Measurements from ENCODE around the gene C1orf159.

C1orf159 gene

DNA sequence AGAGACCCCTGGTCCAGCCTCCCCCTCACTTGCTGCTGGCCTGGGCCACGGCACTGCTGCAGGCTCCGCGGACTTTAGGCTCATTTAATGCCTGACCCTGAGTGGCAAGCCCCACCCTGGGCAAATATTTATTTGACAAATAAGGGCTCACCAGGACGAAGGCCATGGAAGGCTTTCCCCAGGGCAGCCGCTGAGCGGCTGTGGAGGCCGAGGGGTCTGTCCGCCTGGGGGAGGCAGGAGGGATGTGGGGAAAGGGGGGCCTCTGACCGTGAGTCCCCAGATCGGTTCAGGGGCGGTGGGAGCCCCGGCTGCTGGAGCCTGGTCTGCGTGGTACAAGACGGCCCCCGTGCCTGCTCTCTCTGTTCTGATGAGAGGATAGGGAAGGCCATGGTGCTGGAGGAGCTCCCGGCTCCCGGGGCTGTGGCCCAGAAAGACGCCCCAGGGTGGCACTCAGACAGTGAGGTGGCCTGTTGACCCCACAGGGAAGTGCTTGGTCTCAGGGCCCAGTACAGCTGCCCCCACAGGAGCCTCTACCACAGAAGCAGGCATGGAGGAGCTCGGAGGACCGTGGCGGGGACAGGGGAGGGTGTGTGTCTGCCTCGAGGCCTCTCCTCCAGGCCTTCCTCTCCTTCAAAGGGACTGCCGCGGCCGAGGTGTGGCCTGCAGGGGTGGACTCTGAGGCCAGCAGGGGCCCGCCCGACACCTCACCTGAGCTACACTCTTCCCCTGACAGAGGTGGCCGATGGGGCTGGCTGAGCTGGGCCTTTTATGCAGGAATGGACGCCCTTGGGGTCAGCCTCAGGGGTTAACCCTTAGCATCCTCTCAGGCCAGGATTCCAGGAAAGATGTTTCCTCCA lies 9.1 kb upstream of the C1orf159 start:
- H3K23ac ChIP-seq (ENCODE audit: low read length in 2 of 2) = no peak overlapping the region

DNA sequence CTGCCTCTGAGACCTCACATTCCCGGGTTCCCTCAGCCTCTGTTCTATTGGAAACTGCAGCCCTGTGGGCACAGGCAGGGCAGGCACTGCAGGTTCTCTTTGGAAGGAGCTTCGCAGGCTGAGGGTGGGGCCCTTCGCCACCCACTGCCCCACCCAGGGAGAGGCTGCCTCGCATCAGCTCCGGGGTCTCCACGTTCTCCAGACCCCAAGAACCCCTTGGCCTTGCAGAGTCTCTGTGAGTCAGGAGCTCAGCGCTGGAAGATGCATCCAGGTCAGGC lies 8.6 kb upstream of the C1orf159 start:
- no peak overlapping the region for H2BK12ac ChIP-seq (ENCODE audit: low read length in 2 of 2)
- no peak for DNase-seq
- no peak overlapping the region for H4K8ac ChIP-seq (ENCODE audit: low read length)
- no peak overlapping the region for H3K4me3 ChIP-seq (ENCODE audit: insufficient read depth in 1 of 2, low read depth in 1 of 2, low read length in 2 of 2)
- no peak overlapping the region for H2AK5ac ChIP-seq (ENCODE audit: low read length, severe bottlenecking)
- no peak overlapping the region for H2BK5ac ChIP-seq (ENCODE audit: low read depth, low read length, poor library complexity, severe bottlenecking)
- no peak overlapping the region for H2AFZ ChIP-seq (ENCODE audit: low read depth, low read length)
- H3K14ac ChIP-seq (ENCODE audit: low read length in 2 of 2) = no peak overlapping the region
- over 99% methylated on average over 7 of the region's 7 CpGs for WGBS
- H2BK15ac ChIP-seq (ENCODE audit: low read depth, poor library complexity, severe bottlenecking) = no peak overlapping the region
- no peak overlapping the region for H3K27ac ChIP-seq (ENCODE audit: low read length, poor library complexity, severe bottlenecking)
- H3K23ac ChIP-seq (ENCODE audit: low read length in 2 of 2) = no peak overlapping the region
- H3K4me2 ChIP-seq (ENCODE audit: low read length, poor library complexity, severe bottlenecking) = no peak overlapping the region
- no peak overlapping the region for H3K4ac ChIP-seq (ENCODE audit: low read depth in 1 of 2, low read length in 2 of 2)
- peaks cover 0 to 36% of the 10 kb centered on the region in 2 experiments for H3K27me3 ChIP-seq (ENCODE audit: control insufficient read depth in 1 of 2, insufficient read depth in 1 of 2, low read length in 2 of 2)
- H3K9ac ChIP-seq (ENCODE audit: low read length) = no peak overlapping the region
- no peak overlapping the region for H3K18ac ChIP-seq (ENCODE audit: low read depth in 1 of 2, low read length in 2 of 2)
- peaks cover 0 to 6% of the 10 kb centered on the region in 2 experiments for H3K36me3 ChIP-seq (ENCODE audit: control insufficient read depth in 1 of 2, insufficient read depth in 2 of 2, low read depth in 1 of 2, low read length in 2 of 2)
- no peak overlapping the region for H4K91ac ChIP-seq (ENCODE audit: low read length)
- H3K79me1 ChIP-seq (replicated peaks; ENCODE audit: low read length, poor library complexity, severe bottlenecking) = no peaks in the 10 kb centered on the region
- H3K9me3 ChIP-seq (ENCODE audit: control insufficient read depth, low read length) = no peaks in the 10 kb centered on the region
- peaks cover 41% of the 10 kb centered on the region for H3K4me1 ChIP-seq (ENCODE audit: control insufficient read depth, insufficient read depth, low read depth, low read length)
- no peak overlapping the region for H2BK120ac ChIP-seq (ENCODE audit: low read depth, low read length)

More for the DNA sequence above, 9.1 kb upstream of the C1orf159 start:
- H3K9ac ChIP-seq (ENCODE audit: low read length) = no peak overlapping the region
- DNase-seq = no peak
- 91% methylated on average over 29 of the region's 29 CpGs for WGBS
- peak overlapping the region; percentile 15 for H2AK5ac ChIP-seq (ENCODE audit: low read length, severe bottlenecking)
- no peak overlapping the region for H3K4me2 ChIP-seq (ENCODE audit: low read length, poor library complexity, severe bottlenecking)
- H3K36me3 ChIP-seq (ENCODE audit: control insufficient read depth in 1 of 2, insufficient read depth in 2 of 2, low read depth in 1 of 2, low read length in 2 of 2) = peaks cover 0 to 7% of the 10 kb centered on the region in 2 experiments
- H4K91ac ChIP-seq (ENCODE audit: low read length) = no peak overlapping the region
- no peak overlapping the region for H3K27ac ChIP-seq (ENCODE audit: low read length, poor library complexity, severe bottlenecking)
- H3K18ac ChIP-seq (ENCODE audit: low read depth in 1 of 2, low read length in 2 of 2) = no peak overlapping the region
- no peak overlapping the region for H2BK15ac ChIP-seq (ENCODE audit: low read depth, poor library complexity, severe bottlenecking)
- H2AFZ ChIP-seq (ENCODE audit: low read depth, low read length) = no peak overlapping the region
- H3K4ac ChIP-seq (ENCODE audit: low read depth in 1 of 2, low read length in 2 of 2) = no peak overlapping the region
- H3K27me3 ChIP-seq (ENCODE audit: control insufficient read depth in 1 of 2, insufficient read depth in 1 of 2, low read length in 2 of 2) = peaks cover 0 to 37% of the 10 kb centered on the region in 2 experiments
- H2BK12ac ChIP-seq (ENCODE audit: low read length in 2 of 2) = no peak overlapping the region
- H2BK5ac ChIP-seq (ENCODE audit: low read depth, low read length, poor library complexity, severe bottlenecking) = no peak overlapping the region
- H3K14ac ChIP-seq (ENCODE audit: low read length in 2 of 2) = no peak overlapping the region
- H4K8ac ChIP-seq (ENCODE audit: low read length) = no peak overlapping the region
- H2BK120ac ChIP-seq (ENCODE audit: low read depth, low read length) = no peak overlapping the region
- H3K9me3 ChIP-seq (ENCODE audit: control insufficient read depth, low read length) = no peaks in the 10 kb centered on the region
- H3K4me1 ChIP-seq (ENCODE audit: control insufficient read depth, insufficient read depth, low read depth, low read length) = peaks cover 44% of the 10 kb centered on the region
- no peak overlapping the region for H3K4me3 ChIP-seq (ENCODE audit: insufficient read depth in 1 of 2, low read depth in 1 of 2, low read length in 2 of 2)
- no peaks in the 10 kb centered on the region for H3K79me1 ChIP-seq (replicated peaks; ENCODE audit: low read length, poor library complexity, severe bottlenecking)

DNA sequence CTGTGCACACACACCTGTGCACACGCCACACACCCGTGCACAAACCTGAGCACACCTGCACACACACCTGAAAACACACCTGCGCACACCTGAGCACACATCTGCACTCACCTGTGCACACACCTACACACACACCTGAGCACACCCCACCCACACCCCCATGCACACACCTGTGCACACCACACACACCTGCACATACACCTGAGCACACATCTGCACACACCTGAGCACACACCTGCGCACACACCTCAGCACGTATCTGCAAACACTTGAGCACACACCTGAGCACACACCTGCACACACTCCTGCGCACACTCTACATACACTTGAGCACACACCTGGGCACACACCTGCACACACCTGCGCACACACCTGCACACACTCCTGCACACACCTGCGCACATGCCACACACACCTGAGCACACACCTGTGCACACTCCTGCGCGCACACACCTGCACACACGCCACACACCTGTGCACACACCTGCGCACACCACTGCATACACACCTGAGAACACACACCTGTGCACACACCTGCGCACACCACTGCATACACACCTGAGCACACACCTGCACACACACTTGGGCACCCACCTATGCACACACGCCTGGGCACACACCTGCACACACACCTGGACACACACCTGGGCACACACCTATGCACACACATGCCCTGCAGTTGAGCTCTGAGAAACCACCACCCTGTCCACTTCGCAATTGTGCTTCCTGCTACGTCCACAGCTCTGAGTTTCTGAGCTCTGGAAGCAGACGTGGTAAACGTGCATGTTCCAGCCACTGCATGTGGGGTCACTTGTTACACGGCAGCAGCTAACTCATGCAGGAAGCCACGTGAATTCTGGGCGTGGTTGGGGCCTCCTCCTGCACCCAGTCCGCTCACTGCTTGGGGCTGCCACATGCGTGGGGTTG lies 8.0 kb upstream of the C1orf159 start:
- H4K91ac ChIP-seq (ENCODE audit: low read length) = no peak overlapping the region
- no peaks in the 10 kb centered on the region for H3K9me3 ChIP-seq (ENCODE audit: control insufficient read depth, low read length)
- peak; percentile 59 for DNase-seq
- 94% methylated on average over 23 of the region's 23 CpGs for WGBS
- no peak overlapping the region for H3K4me2 ChIP-seq (ENCODE audit: low read length, poor library complexity, severe bottlenecking)
- H3K27ac ChIP-seq (ENCODE audit: low read length, poor library complexity, severe bottlenecking) = no peak overlapping the region
- H3K4me1 ChIP-seq (ENCODE audit: control insufficient read depth, insufficient read depth, low read depth, low read length) = peaks cover 35% of the 10 kb centered on the region
- H2AK5ac ChIP-seq (ENCODE audit: low read length, severe bottlenecking) = no peak overlapping the region
- H4K8ac ChIP-seq (ENCODE audit: low read length) = peak overlapping the region; percentile 29
- no peak overlapping the region for H2BK120ac ChIP-seq (ENCODE audit: low read depth, low read length)
- H3K79me1 ChIP-seq (replicated peaks; ENCODE audit: low read length, poor library complexity, severe bottlenecking) = no peaks in the 10 kb centered on the region
- no peak overlapping the region for H3K23ac ChIP-seq (ENCODE audit: low read length in 2 of 2)
- no peak overlapping the region for H3K18ac ChIP-seq (ENCODE audit: low read depth in 1 of 2, low read length in 2 of 2)
- H2BK5ac ChIP-seq (ENCODE audit: low read depth, low read length, poor library complexity, severe bottlenecking) = no peak overlapping the region
- H3K36me3 ChIP-seq (ENCODE audit: control insufficient read depth in 1 of 2, insufficient read depth in 2 of 2, low read depth in 1 of 2, low read length in 2 of 2) = peaks cover 0 to 4% of the 10 kb centered on the region in 2 experiments
- no peak overlapping the region for H3K4ac ChIP-seq (ENCODE audit: low read depth in 1 of 2, low read length in 2 of 2)
- no peak overlapping the region for H2BK12ac ChIP-seq (ENCODE audit: low read length in 2 of 2)
- no peak overlapping the region for H3K14ac ChIP-seq (ENCODE audit: low read length in 2 of 2)
- H2BK15ac ChIP-seq (ENCODE audit: low read depth, poor library complexity, severe bottlenecking) = no peak overlapping the region
- H3K9ac ChIP-seq (ENCODE audit: low read length) = no peak overlapping the region
- H2AFZ ChIP-seq (ENCODE audit: low read depth, low read length) = no peak overlapping the region
- H3K4me3 ChIP-seq (ENCODE audit: insufficient read depth in 1 of 2, low read depth in 1 of 2, low read length in 2 of 2) = peak overlapping the region in 1 of 2 experiments; percentile 9
- peaks cover 0 to 36% of the 10 kb centered on the region in 2 experiments for H3K27me3 ChIP-seq (ENCODE audit: control insufficient read depth in 1 of 2, insufficient read depth in 1 of 2, low read length in 2 of 2)

DNA sequence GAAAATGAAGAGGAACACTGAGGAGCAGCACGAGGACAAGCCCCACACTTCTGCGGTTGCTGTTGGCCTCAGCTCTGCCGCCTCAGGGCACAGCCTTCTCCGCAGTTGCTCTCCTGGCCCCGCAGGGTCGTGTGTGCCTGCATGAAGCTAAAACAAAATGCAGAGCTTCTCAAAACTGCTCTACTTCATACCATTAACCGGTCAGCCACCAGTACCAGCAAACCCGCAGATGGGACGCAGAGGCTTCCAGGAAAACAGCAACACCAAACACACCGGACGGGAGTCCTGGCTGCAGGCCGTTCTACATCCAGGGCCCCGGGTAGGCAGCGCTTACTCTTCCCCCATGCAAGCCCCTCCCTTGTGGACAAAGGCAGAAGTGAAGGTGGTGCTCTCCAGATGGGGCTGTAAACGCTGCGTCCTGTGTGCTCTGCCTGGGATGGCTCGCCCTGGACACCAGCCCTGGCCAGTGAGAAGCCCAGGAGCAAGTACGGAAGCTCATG lies 7.1 kb upstream of the C1orf159 start:
- peaks cover 28% of the 10 kb centered on the region for H3K4me1 ChIP-seq (ENCODE audit: control insufficient read depth, insufficient read depth, low read depth, low read length)
- H3K9me3 ChIP-seq (ENCODE audit: control insufficient read depth, low read length) = no peaks in the 10 kb centered on the region
- no peak overlapping the region for H3K27ac ChIP-seq (ENCODE audit: low read length, poor library complexity, severe bottlenecking)
- H3K4me3 ChIP-seq (ENCODE audit: insufficient read depth in 1 of 2, low read depth in 1 of 2, low read length in 2 of 2) = peak overlapping the region in 1 of 2 experiments; percentile 9
- DNase-seq = peak; percentile 15
- WGBS = 78% methylated on average over 18 of the region's 18 CpGs
- no peak overlapping the region for H3K23ac ChIP-seq (ENCODE audit: low read length in 2 of 2)
- no peak overlapping the region for H4K8ac ChIP-seq (ENCODE audit: low read length)
- H2BK120ac ChIP-seq (ENCODE audit: low read depth, low read length) = no peak overlapping the region
- H3K4ac ChIP-seq (ENCODE audit: low read depth in 1 of 2, low read length in 2 of 2) = no peak overlapping the region
- no peak overlapping the region for H4K91ac ChIP-seq (ENCODE audit: low read length)
- no peak overlapping the region for H2AK5ac ChIP-seq (ENCODE audit: low read length, severe bottlenecking)
- no peak overlapping the region for H3K14ac ChIP-seq (ENCODE audit: low read length in 2 of 2)
- H2BK15ac ChIP-seq (ENCODE audit: low read depth, poor library complexity, severe bottlenecking) = no peak overlapping the region
- H2AFZ ChIP-seq (ENCODE audit: low read depth, low read length) = no peak overlapping the region
- no peak overlapping the region for H3K9ac ChIP-seq (ENCODE audit: low read length)
- H3K36me3 ChIP-seq (ENCODE audit: control insufficient read depth in 1 of 2, insufficient read depth in 2 of 2, low read depth in 1 of 2, low read length in 2 of 2) = peaks cover 0 to 4% of the 10 kb centered on the region in 2 experiments
- H3K4me2 ChIP-seq (ENCODE audit: low read length, poor library complexity, severe bottlenecking) = no peak overlapping the region
- H3K27me3 ChIP-seq (ENCODE audit: control insufficient read depth in 1 of 2, insufficient read depth in 1 of 2, low read length in 2 of 2) = peaks cover 6 to 40% of the 10 kb centered on the region in 2 experiments
- no peak overlapping the region for H3K18ac ChIP-seq (ENCODE audit: low read depth in 1 of 2, low read length in 2 of 2)
- no peak overlapping the region for H2BK5ac ChIP-seq (ENCODE audit: low read depth, low read length, poor library complexity, severe bottlenecking)
- H3K79me1 ChIP-seq (replicated peaks; ENCODE audit: low read length, poor library complexity, severe bottlenecking) = no peaks in the 10 kb centered on the region
- no peak overlapping the region for H2BK12ac ChIP-seq (ENCODE audit: low read length in 2 of 2)
